Activated effector memory CD4-positive, alpha-beta T cell treated with Interleukin-2 at 50 U/mL for 16 hours (primary cell): ENCODE data around the gene NRCAM.

ENCODE experiments used
- DNase-seq: peaks from one replicate; pipeline ENCODE4 v3.0.0-alpha.2; 2020

Gene NRCAM

GRCh38 chr7:108235451-108236061 is 220.7 kb downstream of the NRCAM start:
- DNase-seq: no peak

GRCh38 chr7:108234971-108235450 is 221.2 kb downstream of the NRCAM start:
- no peak for DNase-seq

DNA sequence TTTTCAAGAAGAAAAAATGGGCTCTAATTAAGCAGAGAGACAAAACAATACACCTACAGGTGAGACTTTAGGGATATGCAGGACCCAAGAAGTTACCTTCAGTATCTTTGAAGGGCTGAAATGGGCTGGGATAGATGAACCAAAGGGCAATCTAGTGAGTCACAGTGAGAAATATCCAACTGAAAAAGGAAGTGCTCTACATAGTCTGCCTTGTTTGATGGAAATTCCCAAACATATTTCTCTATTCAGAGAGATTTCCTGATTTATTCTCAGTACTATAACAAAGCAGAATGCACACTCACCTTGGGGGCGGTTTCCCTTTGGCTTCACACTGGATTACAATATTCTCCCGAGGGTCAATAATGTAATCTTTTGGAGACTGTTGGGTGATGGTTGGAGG is 222.0 kb downstream of the NRCAM start:
- DNase-seq: no peak

DNA sequence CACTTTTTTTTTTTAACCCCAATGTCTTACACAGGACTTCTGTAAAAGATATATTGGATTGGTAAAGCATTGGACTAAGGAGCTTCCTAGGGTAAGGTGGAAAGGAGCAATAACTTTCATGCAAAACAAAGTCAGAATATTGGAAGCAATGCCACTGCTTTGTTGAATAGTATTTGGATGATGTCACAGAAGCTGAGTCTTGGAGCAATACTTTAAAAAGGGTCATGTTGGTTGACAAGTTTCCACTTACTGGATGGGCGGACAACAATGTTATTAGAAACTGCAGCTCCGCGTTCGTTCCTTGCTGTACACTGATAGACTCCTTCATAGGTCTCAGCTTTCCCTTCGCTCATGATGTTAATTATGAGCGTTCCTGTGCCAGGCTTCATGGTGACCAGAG is 224.2 kb downstream of the NRCAM start:
- no peak for DNase-seq

- DNase-seq: no peak
Measured at GRCh38 chr7:108231221-108231620, 225.0 kb downstream of the NRCAM start.

- DNase-seq: no peak
Measured at GRCh38 chr7:108227366-108227765, 228.9 kb downstream of the NRCAM start.

- no peak for DNase-seq
Measured at GRCh38 chr7:108226816-108227299, 229.4 kb downstream of the NRCAM start.

GRCh38 chr7:108225531-108226181 is 230.6 kb downstream of the NRCAM start:
- no peak for DNase-seq

GRCh38 chr7:108224387-108224786 is 231.8 kb downstream of the NRCAM start:
- no peak for DNase-seq

- no peak for DNase-seq
Measured at GRCh38 chr7:108222236-108222892, 233.9 kb downstream of the NRCAM start.

GRCh38 chr7:108211382-108212201 is 244.6 kb downstream of the NRCAM start:
- DNase-seq: no peak

- DNase-seq: no peak
Measured at GRCh38 chr7:108210796-108211195, 245.4 kb downstream of the NRCAM start.

DNA sequence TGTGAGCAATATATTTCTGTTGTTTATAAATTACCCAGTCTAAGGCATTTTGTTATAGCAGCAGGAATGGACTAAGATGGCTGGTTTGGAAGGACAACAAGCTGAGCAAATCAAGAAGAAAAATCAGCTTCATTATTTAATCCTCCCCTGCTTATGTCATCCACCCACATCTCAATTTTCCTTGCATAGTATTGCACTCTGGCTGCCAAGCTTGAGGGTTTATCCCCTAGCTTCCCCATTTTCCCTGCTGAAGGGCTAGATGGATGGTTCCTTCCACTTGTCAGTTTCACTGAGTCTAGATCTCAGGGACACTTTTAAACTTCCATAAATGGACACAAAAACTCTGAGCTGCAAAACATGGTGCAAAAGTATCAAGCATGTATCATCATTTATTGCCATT is 250.9 kb downstream of the NRCAM start:
- DNase-seq: no peak

DNA sequence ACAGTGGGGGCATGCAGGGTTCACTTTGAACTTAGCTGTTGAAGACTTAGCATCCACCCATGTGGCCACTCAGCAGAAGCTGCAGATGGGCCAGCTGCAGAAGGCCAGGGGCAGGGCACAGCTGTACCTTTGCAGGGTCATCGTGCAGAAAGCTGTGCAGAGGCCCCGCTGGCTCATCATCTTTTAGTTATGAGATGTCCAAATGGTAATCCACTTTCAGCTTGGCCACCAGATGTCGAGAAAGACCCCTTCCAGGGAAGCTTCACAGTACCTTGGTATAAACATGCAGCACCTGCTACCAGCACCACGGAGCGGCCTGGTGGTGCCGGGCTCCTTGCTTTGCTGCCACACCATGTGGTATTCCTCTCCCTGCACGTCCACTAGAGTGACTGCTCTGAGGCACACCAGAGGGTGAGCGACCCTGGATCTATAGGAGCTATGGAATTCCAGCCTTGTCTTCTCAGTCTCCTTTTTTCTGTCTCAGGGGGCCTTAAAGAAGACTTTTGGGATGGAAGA is 251.9 kb downstream of the NRCAM start:
- DNase-seq: no peak

DNA sequence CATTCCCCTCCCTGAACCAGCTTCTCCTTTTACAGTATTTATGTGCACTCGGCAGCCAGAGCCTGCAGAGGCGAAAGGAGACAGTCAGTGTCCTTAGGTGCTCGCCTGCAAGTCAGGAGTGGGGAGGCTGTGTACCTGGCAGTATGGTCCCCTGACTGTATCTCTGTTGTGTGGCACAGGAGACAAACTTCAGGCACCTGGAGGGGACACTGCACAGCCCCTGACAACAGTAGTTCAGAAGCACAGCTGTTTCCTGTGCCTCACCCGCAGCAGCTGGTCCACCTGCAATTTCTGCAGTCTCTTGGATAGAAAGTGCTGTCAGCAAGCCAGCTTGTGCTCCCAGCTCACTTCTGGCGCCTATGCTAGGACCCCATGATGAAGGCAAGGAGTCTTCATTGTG is 252.7 kb downstream of the NRCAM start:
- DNase-seq: no peak

DNA sequence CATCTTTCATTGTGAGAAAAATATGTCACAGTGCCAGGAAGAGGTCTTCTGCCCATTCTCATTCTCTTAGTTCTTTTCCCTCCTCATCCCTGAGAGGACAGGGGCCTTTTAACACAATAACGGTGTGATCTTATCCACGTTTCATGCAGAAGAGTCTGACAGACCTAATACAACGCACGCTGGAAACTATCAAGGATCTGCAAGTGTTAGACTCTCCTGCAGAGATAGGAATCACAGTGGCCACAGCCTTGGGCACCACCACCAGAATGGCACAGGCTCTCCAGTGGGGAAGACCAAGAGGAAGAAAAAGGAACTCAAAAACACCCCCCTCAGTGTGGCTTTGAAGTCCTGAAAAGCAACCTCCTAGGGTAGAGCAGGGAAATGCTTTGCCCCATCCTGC is 253.5 kb downstream of the NRCAM start:
- no peak for DNase-seq

- DNase-seq: no peak
Measured at GRCh38 chr7:108201766-108202165, 254.5 kb downstream of the NRCAM start.

DNA sequence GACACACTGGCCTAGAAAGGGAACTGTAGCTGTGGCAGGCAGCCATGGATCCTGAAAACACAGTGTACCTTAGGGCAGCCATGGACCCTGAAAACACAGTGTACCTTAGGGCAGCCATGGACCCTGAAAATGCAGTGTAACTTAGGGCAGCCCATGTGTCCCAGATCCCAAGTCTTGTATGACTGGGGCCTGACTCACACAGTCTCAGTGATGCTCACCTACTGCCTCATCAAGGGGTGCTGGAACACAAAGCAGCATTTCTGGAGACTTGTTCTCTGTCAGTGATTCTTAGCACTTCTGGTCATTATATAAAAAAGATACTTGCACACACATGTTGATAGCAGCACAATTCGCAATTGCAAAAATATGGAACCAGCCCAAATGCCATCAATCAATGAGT is 255.9 kb downstream of the NRCAM start:
- no peak for DNase-seq

DNA sequence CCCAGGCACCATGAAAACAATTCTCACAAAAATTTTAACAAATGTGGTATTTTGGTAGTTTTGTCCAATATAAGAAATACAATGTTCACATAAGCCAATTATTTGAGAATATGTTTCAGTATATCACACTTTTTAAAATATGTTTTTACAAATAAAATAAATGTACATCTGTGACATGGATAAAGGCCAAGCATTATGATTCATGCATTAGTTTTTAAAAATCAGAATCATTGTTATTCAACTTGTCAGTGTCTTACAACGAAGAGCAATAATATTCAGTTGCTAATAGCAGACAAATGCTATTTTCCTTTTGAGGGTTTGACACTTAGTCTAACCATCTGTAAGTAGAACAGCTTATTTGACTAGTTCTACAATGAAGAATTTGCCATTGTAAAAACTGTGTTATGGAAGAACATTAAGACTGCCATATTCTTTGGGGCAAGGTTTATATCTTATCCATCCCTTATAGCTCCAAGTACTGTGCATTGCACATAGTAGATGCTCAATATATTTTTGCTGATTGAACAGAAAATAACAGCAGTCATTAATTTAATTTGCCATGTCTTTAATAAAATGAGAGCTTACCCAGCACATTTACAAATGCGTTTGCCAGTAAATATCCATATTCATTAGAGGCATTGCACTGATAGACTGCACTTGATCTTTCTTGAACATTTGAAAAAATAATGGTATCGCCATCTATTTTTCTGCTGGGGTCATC is 258.7 kb downstream of the NRCAM start:
- no peak for DNase-seq

GRCh38 chr7:108196004-108196403 is 260.2 kb downstream of the NRCAM start:
- DNase-seq: no peak

GRCh38 chr7:108193594-108194498 is 262.4 kb downstream of the NRCAM start:
- DNase-seq: no peak
